ENCODE measurements around the gene UBA3.

GRCh38 chr3:69080233-69080920 is at the start of gene UBA3:
- no peak for TF ChIP-seq CTCF (IDR thresholded peaks at IDR 0.05)
- TF ChIP-seq POLR2A (IDR thresholded peaks at IDR 0.05) = peak; percentile 58
- TF ChIP-seq EP300 (IDR thresholded peaks at IDR 0.05; ENCODE audit: low read depth) = no peak
- TF ChIP-seq POLR2AphosphoS5 (IDR thresholded peaks at IDR 0.05) = peak; percentile 89 to 93 (median 89)

Measured in transverse colon (tissue), 4 donors.